BE2C (cell line): Measurements from ENCODE around the gene LDB3.

ENCODE experiments used
- DNase-seq: peaks from one replicate; pipeline ENCODE4 v3.0.0-alpha.2; 2020
- H3K27me3 ChIP-seq: fragments of 250-450 bp; sonication (Bioruptor Pico); 2 replicates; pipeline ENCODE4 v1.5.1; 2020; ENCODE audit warnings: mild to moderate bottlenecking
- H3K36me3 ChIP-seq: fragments of 250-450 bp; sonication (Bioruptor Pico); 2 replicates; pipeline ENCODE4 v1.5.1; 2020; ENCODE audit warnings: mild to moderate bottlenecking
- H3K4me1 ChIP-seq: fragments of 250-450 bp; sonication (Bioruptor Pico); 2 replicates; pipeline ENCODE4 v1.5.1; 2020
- H3K4me3 ChIP-seq: 2 replicates; pipeline ENCODE4 v1.5.1; 2011; ENCODE audit warnings: low read depth, low read length
- H3K9me3 ChIP-seq: fragments of 250-450 bp; sonication (Bioruptor Pico); 2 replicates; pipeline ENCODE4 v1.5.1; 2020
- CTCF ChIP-seq: IDR thresholded peaks from 2 replicates; pipeline ENCODE4 v1.5.1; 2012; ENCODE audit warnings: mild to moderate bottlenecking, low read depth, low read length

The LDB3 gene

GRCh38 chr10:86747796-86748581 lies 79.7 kb downstream of the LDB3 start:
- Histone ChIP-seq H3K27me3 (no peaks in the 10 kb centered on the region), H3K9me3 (no peaks in the 10 kb centered on the region), H3K4me3 (no peak overlapping the region), H3K4me1 (no peaks in the 10 kb centered on the region), H3K36me3 (no peaks in the 10 kb centered on the region)
- no peak for TF ChIP-seq CTCF
- DNase-seq = no peak

- H3K27me3 ChIP-seq = no peaks in the 10 kb centered on the region
- H3K4me3 ChIP-seq = no peak overlapping the region
- TF ChIP-seq CTCF = no peak
- no peak for DNase-seq
- H3K36me3 ChIP-seq = no peaks in the 10 kb centered on the region
- no peaks in the 10 kb centered on the region for H3K9me3 ChIP-seq
- no peaks in the 10 kb centered on the region for H3K4me1 ChIP-seq
Measured at GRCh38 chr10:86749854-86750253, 81.5 kb downstream of the LDB3 start.

- no peak for DNase-seq
- Histone ChIP-seq H3K27me3 (no peaks in the 10 kb centered on the region), H3K4me1 (no peaks in the 10 kb centered on the region), H3K9me3 (no peaks in the 10 kb centered on the region), H3K4me3 (no peak overlapping the region), H3K36me3 (no peaks in the 10 kb centered on the region)
- no peak for TF ChIP-seq CTCF
Measured at GRCh38 chr10:86751477-86751876, 83.2 kb downstream of the LDB3 start.

DNA sequence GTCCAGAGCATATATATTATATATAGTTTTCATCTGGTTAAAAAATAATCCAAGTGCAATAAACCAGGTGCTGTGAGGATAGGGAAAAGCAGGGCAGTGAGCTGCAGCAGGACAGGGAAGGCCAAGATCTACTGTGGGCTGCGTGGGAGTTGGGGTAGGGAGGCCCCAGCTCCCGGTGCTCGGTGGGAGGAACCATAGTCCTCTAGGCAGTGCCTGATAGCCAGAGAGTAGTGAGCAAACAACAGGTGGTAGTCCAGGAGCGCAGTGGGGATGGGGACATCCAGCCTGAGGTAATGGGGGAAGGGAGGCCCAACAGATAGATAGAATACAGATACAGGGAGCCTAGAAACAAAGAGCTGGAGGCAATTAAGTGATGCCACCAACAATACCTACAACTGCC lies 84.0 kb downstream of the LDB3 start:
- H3K9me3 ChIP-seq = no peaks in the 10 kb centered on the region
- no peaks in the 10 kb centered on the region for H3K4me1 ChIP-seq
- H3K27me3 ChIP-seq = no peaks in the 10 kb centered on the region
- TF ChIP-seq CTCF = no peak
- DNase-seq = no peak
- no peaks in the 10 kb centered on the region; the same call in 1 of the 2 replicates for H3K36me3 ChIP-seq
- H3K4me3 ChIP-seq = no peak overlapping the region

GRCh38 chr10:86753051-86753450 lies 84.7 kb downstream of the LDB3 start:
- no peak for TF ChIP-seq CTCF
- no peak for DNase-seq
- no peaks in the 10 kb centered on the region; the same call in 1 of the 2 replicates for H3K36me3 ChIP-seq
- no peaks in the 10 kb centered on the region for H3K27me3 ChIP-seq
- no peak overlapping the region for H3K4me3 ChIP-seq
- H3K9me3 ChIP-seq = no peaks in the 10 kb centered on the region
- H3K4me1 ChIP-seq = no peaks in the 10 kb centered on the region

GRCh38 chr10:86753638-86754434 lies 85.5 kb downstream of the LDB3 start:
- Histone ChIP-seq H3K9me3 (no peaks in the 10 kb centered on the region), H3K4me1 (no peaks in the 10 kb centered on the region), H3K27me3 (no peaks in the 10 kb centered on the region), H3K36me3 (no peaks in the 10 kb centered on the region; the same call in 1 of the 2 replicates), H3K4me3 (no peak overlapping the region)
- no peak for DNase-seq
- no peak for TF ChIP-seq CTCF
